MM.1S (cell line): Measurements from ENCODE around the gene FBXO42.

Experiments
- DNase-seq: peaks from one replicate; pipeline ENCODE4 v3.0.0-alpha.2; 2015
- H2AFZ ChIP-seq: fragments of 300-600 bp; sonication (generic); 2 replicates; pipeline ENCODE4 v1.6.0; 2016; ENCODE audit warnings: antibody characterized with exemption, low read length
- H3F3A ChIP-seq: fragments of 300-600 bp; sonication (generic); 2 replicates; pipeline ENCODE4 v1.6.1; 2016; ENCODE audit warnings: mild to moderate bottlenecking, antibody characterized with exemption, low read length, moderate library complexity, mixed read lengths; ENCODE audit not compliant: insufficient read depth
- H3K27ac ChIP-seq: fragments of 300-600 bp; sonication (generic); 2 replicates; pipeline ENCODE4 v1.5.1; 2016; ENCODE audit warnings: mild to moderate bottlenecking, low read length
- H3K27me3 ChIP-seq: fragments of 300-600 bp; sonication (generic); replicated peaks from 2 replicates; pipeline ENCODE4 v1.6.0; 2016; ENCODE audit warnings: low read length; ENCODE audit not compliant: insufficient read depth
- H3K36me3 ChIP-seq: fragments of 300-600 bp; sonication (generic); replicated peaks from 2 replicates; pipeline ENCODE4 v1.6.1; 2016; ENCODE audit warnings: mild to moderate bottlenecking, low read length, mixed read lengths; ENCODE audit not compliant: insufficient read depth
- H3K4me1 ChIP-seq: fragments of 300-600 bp; sonication (generic); 2 replicates; pipeline ENCODE4 v1.6.1; 2016; ENCODE audit warnings: low read length, mixed read lengths
- H3K4me2 ChIP-seq: fragments of 300-600 bp; sonication (generic); 2 replicates; pipeline ENCODE4 v1.6.0; 2016; ENCODE audit warnings: low read depth, low read length
- H3K4me3 ChIP-seq: fragments of 300-600 bp; sonication (generic); 2 replicates; pipeline ENCODE4 v1.5.1; 2016; ENCODE audit warnings: low read length, mixed read lengths
- H3K79me2 ChIP-seq: fragments of 300-600 bp; sonication (generic); 2 replicates; pipeline ENCODE4 v1.6.1; 2016; ENCODE audit warnings: mixed run types, low read length, mixed read lengths
- H3K9ac ChIP-seq: fragments of 300-600 bp; sonication (generic); 2 replicates; pipeline ENCODE4 v1.6.1; 2016; ENCODE audit warnings: low read length, mixed read lengths
- H3K9me2 ChIP-seq: fragments of 300-600 bp; sonication (generic); replicated peaks from 2 replicates; pipeline ENCODE4 v1.6.1; 2016; ENCODE audit warnings: mild to moderate bottlenecking, low read length, mixed read lengths; ENCODE audit not compliant: insufficient read depth
- H3K9me3 ChIP-seq: fragments of 300-600 bp; sonication (generic); replicated peaks from 2 replicates; pipeline ENCODE4 v1.6.1; 2016; ENCODE audit warnings: mild to moderate bottlenecking, low read length, mixed read lengths; ENCODE audit not compliant: insufficient read depth
- H4K20me1 ChIP-seq: fragments of 300-600 bp; sonication (generic); 2 replicates; pipeline ENCODE4 v1.6.1; 2016; ENCODE audit warnings: mild to moderate bottlenecking, low read length, moderate library complexity, mixed read lengths; ENCODE audit not compliant: insufficient read depth
- EZH2 ChIP-seq: fragments of 300-600 bp; sonication (generic); optimal IDR thresholded peaks from 2 replicates; pipeline ENCODE3; 2017; ENCODE audit warnings: low read depth, mild to moderate bottlenecking, antibody characterized with exemption, low read length, mixed read lengths
- EZH2phosphoT487 ChIP-seq: fragments of 300-600 bp; sonication (generic); IDR thresholded peaks from 2 replicates; pipeline ENCODE4 v1.6.1; 2018; ENCODE audit warnings: antibody characterized with exemption, low read length
- TF ChIP-seq, protein P1 (sequence below): fragments of 300-600 bp; sonication (generic); IDR thresholded peaks from 2 replicates; pipeline ENCODE4 v1.5.1; 2016; ENCODE audit warnings: antibody characterized with exemption, low read length, mixed read lengths

FBXO42 gene

DNA sequence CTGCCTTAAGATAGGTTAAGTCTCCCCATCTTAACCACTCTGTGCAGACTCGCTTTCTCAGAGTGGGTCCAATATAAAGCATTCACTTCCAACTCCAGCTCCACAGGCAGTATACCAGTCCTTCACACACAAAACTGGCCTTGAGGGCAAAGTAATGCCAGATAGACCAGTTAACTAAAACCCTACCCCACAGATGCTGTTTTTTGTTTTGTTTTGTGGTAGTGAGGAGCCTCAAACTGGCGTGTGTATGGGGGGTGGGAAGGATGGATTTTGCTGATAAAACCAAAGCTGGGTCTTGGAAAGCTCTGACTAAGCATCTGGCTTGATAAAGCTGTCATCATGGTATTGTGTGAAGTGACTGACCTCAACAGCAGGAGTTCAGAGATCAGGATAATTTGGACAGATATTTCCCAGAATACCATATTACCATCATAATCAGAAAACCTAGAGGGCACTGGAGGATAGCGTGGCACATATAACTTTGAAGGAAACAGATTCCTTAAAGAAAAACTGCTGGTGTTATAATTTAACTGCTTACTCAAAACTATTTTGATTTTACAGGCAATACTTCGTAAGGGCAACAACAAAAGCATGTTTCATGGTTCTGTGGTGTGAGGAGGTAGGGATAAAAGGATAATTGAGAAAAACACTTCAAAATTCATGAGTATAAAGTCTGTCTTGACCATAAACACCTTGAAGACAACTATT, 85.7 kb downstream of the FBXO42 start:
- H3K4me1 ChIP-seq = no peaks in the 10 kb centered on the region
- no peaks in the 10 kb centered on the region for H3K36me3 ChIP-seq
- DNase-seq = no peak
- H3K27me3 ChIP-seq = no peaks in the 10 kb centered on the region
- no peak overlapping the region for H2AFZ ChIP-seq
- H3K4me3 ChIP-seq = no peak overlapping the region
- H3F3A ChIP-seq = no peaks in the 10 kb centered on the region
- H3K4me2 ChIP-seq = no peak overlapping the region
- no peaks in the 10 kb centered on the region for H3K9me3 ChIP-seq
- no peak overlapping the region for H3K9ac ChIP-seq
- no peak overlapping the region for H3K27ac ChIP-seq
- TF ChIP-seq EZH2phosphoT487 (no peak), EZH2 (no peak)
- TF ChIP-seq, protein P1, sequence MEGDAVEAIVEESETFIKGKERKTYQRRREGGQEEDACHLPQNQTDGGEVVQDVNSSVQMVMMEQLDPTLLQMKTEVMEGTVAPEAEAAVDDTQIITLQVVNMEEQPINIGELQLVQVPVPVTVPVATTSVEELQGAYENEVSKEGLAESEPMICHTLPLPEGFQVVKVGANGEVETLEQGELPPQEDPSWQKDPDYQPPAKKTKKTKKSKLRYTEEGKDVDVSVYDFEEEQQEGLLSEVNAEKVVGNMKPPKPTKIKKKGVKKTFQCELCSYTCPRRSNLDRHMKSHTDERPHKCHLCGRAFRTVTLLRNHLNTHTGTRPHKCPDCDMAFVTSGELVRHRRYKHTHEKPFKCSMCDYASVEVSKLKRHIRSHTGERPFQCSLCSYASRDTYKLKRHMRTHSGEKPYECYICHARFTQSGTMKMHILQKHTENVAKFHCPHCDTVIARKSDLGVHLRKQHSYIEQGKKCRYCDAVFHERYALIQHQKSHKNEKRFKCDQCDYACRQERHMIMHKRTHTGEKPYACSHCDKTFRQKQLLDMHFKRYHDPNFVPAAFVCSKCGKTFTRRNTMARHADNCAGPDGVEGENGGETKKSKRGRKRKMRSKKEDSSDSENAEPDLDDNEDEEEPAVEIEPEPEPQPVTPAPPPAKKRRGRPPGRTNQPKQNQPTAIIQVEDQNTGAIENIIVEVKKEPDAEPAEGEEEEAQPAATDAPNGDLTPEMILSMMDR = no peak
- no peaks in the 10 kb centered on the region for H3K9me2 ChIP-seq
- no peaks in the 10 kb centered on the region for H4K20me1 ChIP-seq
- no peaks in the 10 kb centered on the region for H3K79me2 ChIP-seq

DNA sequence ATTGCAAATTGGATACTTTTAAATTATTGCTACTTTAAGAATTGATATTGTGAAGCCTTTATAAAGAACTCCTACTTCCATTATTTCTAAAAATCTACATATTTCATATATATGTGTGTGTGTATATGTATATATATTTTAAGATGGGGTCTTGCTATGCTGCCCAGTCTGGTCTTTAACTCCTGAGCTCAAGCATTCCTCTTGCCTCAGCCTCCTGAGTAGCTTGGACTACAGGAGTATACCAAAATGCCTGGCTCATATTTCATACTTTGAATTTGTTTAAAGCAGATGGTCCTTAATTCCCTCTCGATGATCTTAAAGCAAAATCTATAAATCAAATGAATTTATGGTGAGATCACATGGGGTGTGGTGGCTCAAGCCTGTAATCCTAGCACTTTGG, 90.2 kb downstream of the FBXO42 start:
- Histone ChIP-seq H3K9ac (no peak overlapping the region), H3K27me3 (no peaks in the 10 kb centered on the region), H3K4me3 (no peak overlapping the region), H2AFZ (no peak overlapping the region), H3K4me2 (no peak overlapping the region), H3F3A (no peaks in the 10 kb centered on the region), H3K9me3 (no peaks in the 10 kb centered on the region), H3K27ac (no peak overlapping the region), H3K4me1 (no peaks in the 10 kb centered on the region), H3K36me3 (no peaks in the 10 kb centered on the region), H4K20me1 (no peaks in the 10 kb centered on the region), H3K79me2 (no peaks in the 10 kb centered on the region; the same call in 1 of the 2 replicates), H3K9me2 (no peaks in the 10 kb centered on the region)
- DNase-seq = no peak
- TF ChIP-seq, protein P1 = no peak
- TF ChIP-seq EZH2 = no peak
- TF ChIP-seq EZH2phosphoT487 = no peak

DNA sequence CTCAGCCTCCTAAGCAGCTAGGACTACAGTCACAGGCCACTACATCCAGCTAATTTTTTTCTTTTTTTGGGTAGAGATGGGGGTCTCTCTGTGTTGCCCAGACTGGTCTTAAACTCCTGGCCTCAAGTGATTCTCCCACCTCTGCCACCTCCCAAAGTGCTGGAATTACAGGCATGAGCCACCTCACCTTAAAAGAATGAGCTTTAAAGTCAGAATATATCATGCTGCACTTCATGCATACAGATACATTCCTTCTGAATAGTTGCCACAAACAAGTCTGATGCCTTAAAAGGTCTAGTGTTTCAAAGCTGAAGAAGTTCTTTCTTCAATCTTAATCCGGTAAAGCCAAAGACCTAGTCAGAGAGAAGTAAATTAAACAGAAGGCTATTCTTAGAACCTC, 91.5 kb downstream of the FBXO42 start:
- Histone ChIP-seq H4K20me1 (no peaks in the 10 kb centered on the region), H3F3A (no peaks in the 10 kb centered on the region), H3K79me2 (no peaks in the 10 kb centered on the region; the same call in 1 of the 2 replicates), H3K27ac (no peak overlapping the region), H3K9me2 (no peaks in the 10 kb centered on the region), H3K9ac (no peak overlapping the region), H3K4me1 (no peaks in the 10 kb centered on the region), H3K9me3 (no peaks in the 10 kb centered on the region), H2AFZ (no peak overlapping the region), H3K4me2 (no peak overlapping the region), H3K4me3 (no peak overlapping the region), H3K36me3 (no peaks in the 10 kb centered on the region), H3K27me3 (no peaks in the 10 kb centered on the region)
- TF ChIP-seq, protein P1 = no peak
- TF ChIP-seq EZH2phosphoT487 (no peak), EZH2 (no peak)
- no peak for DNase-seq
